Measurements from ENCODE around the gene WNT2. TPM values are rescaled to one million over a fixed set of nuclear protein-coding genes. Genes with fewer than 3 reads are reported as not detected.

Gene WNT2
- total RNA-seq, 1 experiment from 2014 or later = not detected

Other genes with a start within 250 kb of the WNT2 start
- gene ASZ1, start 104.4 kb upstream of the WNT2 start, total RNA-seq (2014; rRNA removed; shearing (Covaris generic)) = 0.14 TPM in 1 of 2 replicates, not detected in the other
- gene CFTR, start 157.0 kb upstream of the WNT2 start, total RNA-seq (2014; rRNA removed; shearing (Covaris generic)) = 0.29 TPM in 1 of 2 replicates, not detected in the other